ENCODE results near the gene C1orf174. TPM values are rescaled to one million over a fixed set of nuclear protein-coding genes. Genes with fewer than 3 reads are reported as not detected.

The C1orf174 gene
- total RNA-seq, 1 experiment from 2014 or later = 22.1 TPM

GRCh38 chr1:3906672-3907020, 6.6 kb upstream of the C1orf174 start:
- intact Hi-C loops (cut with micrococcal nuclease; ENCODE audit: unreplicated experiment) = loop anchor here (10.0 kb wide), 1 partner anchor 112 kb away; the partner anchor contains the start of gene LRRC47
- CTCF ChIA-PET = no interaction called here

GRCh38 chr1:3905953-3906671, 6.0 kb upstream of the C1orf174 start:
- Histone ChIP-seq H4K20me1 (ENCODE audit: insufficient read depth) (peaks cover 7% of the 10 kb centered on the region; the same call in 1 of the 2 replicates), H3K36me3 (ENCODE audit: low read depth) (no peaks in the 10 kb centered on the region), H3K79me2 (ENCODE audit: low read depth) (no peaks in the 10 kb centered on the region), H3F3A (ENCODE audit: insufficient read depth, low read depth) (peaks cover 6% of the 10 kb centered on the region; the same call in 1 of the 2 replicates), H3K4me3 (no peak overlapping the region), H3K27ac (no peak overlapping the region), H3K4me1 (replicated peaks; ENCODE audit: insufficient read depth) (no peaks in the 10 kb centered on the region), H3K9me3 (ENCODE audit: insufficient read depth, low read depth) (no peaks in the 10 kb centered on the region), H3K27me3 (ENCODE audit: insufficient read depth, low read depth) (no peaks in the 10 kb centered on the region), H2AFZ (no peak overlapping the region), H3K9me2 (ENCODE audit: insufficient read depth) (no peaks in the 10 kb centered on the region), H3K4me2 (no peak overlapping the region)
- DNase-seq = no peak
- CTCF ChIA-PET = no interaction called here
- TF ChIP-seq CTCF (conservative IDR thresholded peaks at IDR 0.05) (no peak), EZH2 (IDR thresholded peaks at IDR 0.05; ENCODE audit: low read depth) (no peak)
- POLR2A ChIA-PET (ENCODE audit: unreplicated experiment) = no interaction called here
- BruUV-seq (replicated peaks) = no TSS peak
- intact Hi-C loops (cut with micrococcal nuclease; ENCODE audit: unreplicated experiment) = loop anchor here (10.0 kb wide), 1 partner anchor 111 kb away; the partner anchor contains the start of gene LRRC47

More at GRCh38 chr1:3906672-3907020, 6.6 kb upstream of the C1orf174 start:
- H3K4me2 ChIP-seq = no peak overlapping the region
- no peaks in the 10 kb centered on the region for H3K9me3 ChIP-seq (ENCODE audit: insufficient read depth, low read depth)
- DNase-seq = no peak
- no peak overlapping the region for H3K4me3 ChIP-seq
- POLR2A ChIA-PET (ENCODE audit: unreplicated experiment) = no interaction called here
- TF ChIP-seq CTCF (conservative IDR thresholded peaks at IDR 0.05) (no peak), EZH2 (IDR thresholded peaks at IDR 0.05; ENCODE audit: low read depth) (no peak)
- no peaks in the 10 kb centered on the region for H3K27me3 ChIP-seq (ENCODE audit: insufficient read depth, low read depth)
- H3K9me2 ChIP-seq (ENCODE audit: insufficient read depth) = no peaks in the 10 kb centered on the region
- H3K27ac ChIP-seq = no peak overlapping the region
- no peaks in the 10 kb centered on the region for H3K36me3 ChIP-seq (ENCODE audit: low read depth)
- H2AFZ ChIP-seq = no peak overlapping the region
- no peaks in the 10 kb centered on the region for H3K4me1 ChIP-seq (replicated peaks; ENCODE audit: insufficient read depth)
- peaks cover 7% of the 10 kb centered on the region; the same call in 1 of the 2 replicates for H4K20me1 ChIP-seq (ENCODE audit: insufficient read depth)
- H3K79me2 ChIP-seq (ENCODE audit: low read depth) = no peaks in the 10 kb centered on the region
- no TSS peak for BruUV-seq (replicated peaks)
- H3F3A ChIP-seq (ENCODE audit: insufficient read depth, low read depth) = peaks cover 6% of the 10 kb centered on the region; the same call in 1 of the 2 replicates

DNA sequence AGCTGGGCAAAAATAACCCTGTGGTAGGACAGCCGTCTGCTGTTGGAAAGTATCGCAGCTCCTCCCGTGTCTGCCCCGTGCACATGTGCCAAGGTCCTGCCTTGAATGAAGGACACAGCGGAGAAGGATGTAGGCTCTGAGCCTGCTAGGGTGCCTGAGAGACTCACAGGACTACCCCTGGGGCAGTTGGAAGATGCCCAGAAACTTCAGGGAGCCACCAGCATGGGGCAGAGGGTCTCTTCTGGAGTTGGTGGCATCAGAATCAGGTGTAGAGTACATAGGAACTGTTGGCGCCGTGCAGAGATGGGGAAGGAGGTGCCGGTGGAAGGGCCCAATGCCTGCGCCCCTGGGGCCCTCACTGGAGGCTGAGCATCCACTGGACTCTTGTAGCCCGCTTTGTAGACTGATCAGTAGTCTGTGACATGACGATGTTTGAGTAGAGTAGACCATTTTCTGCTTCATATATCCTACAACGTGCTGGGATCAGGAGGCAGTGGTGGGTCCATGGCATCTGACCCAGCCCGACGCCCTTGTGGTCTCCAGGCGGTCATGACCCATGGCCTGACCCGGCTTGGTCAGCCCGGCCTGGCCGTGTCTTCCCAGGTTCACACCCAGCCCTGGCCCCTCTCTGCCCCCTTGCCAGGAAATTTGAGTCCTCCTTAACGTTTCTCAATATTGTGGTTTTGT, 5.3 kb upstream of the C1orf174 start:
- Histone ChIP-seq H3K9me3 (ENCODE audit: insufficient read depth, low read depth) (no peaks in the 10 kb centered on the region), H3K79me2 (ENCODE audit: low read depth) (no peaks in the 10 kb centered on the region), H3K27ac (no peak overlapping the region), H3K9me2 (ENCODE audit: insufficient read depth) (no peaks in the 10 kb centered on the region), H2AFZ (no peak overlapping the region), H3F3A (ENCODE audit: insufficient read depth, low read depth) (peaks cover 12% of the 10 kb centered on the region; the same call in 1 of the 2 replicates), H3K36me3 (ENCODE audit: low read depth) (no peaks in the 10 kb centered on the region), H3K4me1 (replicated peaks; ENCODE audit: insufficient read depth) (no peaks in the 10 kb centered on the region), H3K27me3 (ENCODE audit: insufficient read depth, low read depth) (no peaks in the 10 kb centered on the region), H3K4me2 (no peak overlapping the region), H4K20me1 (ENCODE audit: insufficient read depth) (peaks cover 7% of the 10 kb centered on the region; the same call in 1 of the 2 replicates), H3K4me3 (no peak overlapping the region)
- no TSS peak for BruUV-seq (replicated peaks)
- intact Hi-C loops (cut with micrococcal nuclease; ENCODE audit: unreplicated experiment) = loop anchor here (10.0 kb wide), 1 partner anchor 111 kb away; the partner anchor contains the start of gene LRRC47
- ChIA-PET POLR2A (ENCODE audit: unreplicated experiment) (no interaction called here), CTCF (no interaction called here)
- TF ChIP-seq EZH2 (IDR thresholded peaks at IDR 0.05; ENCODE audit: low read depth) = no peak
- no peak for TF ChIP-seq CTCF (conservative IDR thresholded peaks at IDR 0.05)
- DNase-seq = no peak

All from PC-9 (cell line).